GM19328 (cell line): ENCODE results near the gene PMIS2.

Experiments
- ATAC-seq: cut with Tn5 transposase; IDR thresholded peaks from one replicate; pipeline ENCODE4 v1.9.1; 2021; ENCODE audit warnings: mild to moderate bottlenecking, moderate library complexity; ENCODE audit not compliant: unreplicated experiment

PMIS2 gene

GRCh38 chr19:35585848-35586247 lies at the start of gene PMIS2:
Gene PMIS2, plus strand, starts transcription at chr19:35586173. Its CDS starts 87 bp downstream, at chr19:35586260.
- no peak for ATAC-seq

GRCh38 chr19:35539314-35539713 lies 46.7 kb upstream of the PMIS2 start:
- ATAC-seq = no peak

DNA sequence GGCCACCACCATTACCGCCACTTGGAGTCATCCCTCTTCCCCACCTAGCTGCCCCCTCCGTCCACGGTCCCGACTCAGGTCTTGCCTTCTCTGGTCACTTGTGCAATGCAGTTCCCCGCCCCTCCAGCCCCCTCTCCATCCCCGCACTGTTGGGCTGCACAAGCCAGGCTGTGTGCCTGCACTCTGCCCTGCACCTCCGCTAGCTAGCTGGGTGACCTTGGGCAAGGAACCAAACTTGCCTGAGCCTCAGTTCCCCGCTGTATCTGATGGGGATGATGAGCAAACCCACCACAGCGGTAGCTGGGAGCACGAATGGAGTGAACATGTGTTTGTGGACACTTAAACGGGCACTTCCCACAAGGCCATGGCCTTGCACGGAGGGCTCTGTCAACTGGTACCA lies 46.1 kb upstream of the PMIS2 start:
- ATAC-seq = no peak

DNA sequence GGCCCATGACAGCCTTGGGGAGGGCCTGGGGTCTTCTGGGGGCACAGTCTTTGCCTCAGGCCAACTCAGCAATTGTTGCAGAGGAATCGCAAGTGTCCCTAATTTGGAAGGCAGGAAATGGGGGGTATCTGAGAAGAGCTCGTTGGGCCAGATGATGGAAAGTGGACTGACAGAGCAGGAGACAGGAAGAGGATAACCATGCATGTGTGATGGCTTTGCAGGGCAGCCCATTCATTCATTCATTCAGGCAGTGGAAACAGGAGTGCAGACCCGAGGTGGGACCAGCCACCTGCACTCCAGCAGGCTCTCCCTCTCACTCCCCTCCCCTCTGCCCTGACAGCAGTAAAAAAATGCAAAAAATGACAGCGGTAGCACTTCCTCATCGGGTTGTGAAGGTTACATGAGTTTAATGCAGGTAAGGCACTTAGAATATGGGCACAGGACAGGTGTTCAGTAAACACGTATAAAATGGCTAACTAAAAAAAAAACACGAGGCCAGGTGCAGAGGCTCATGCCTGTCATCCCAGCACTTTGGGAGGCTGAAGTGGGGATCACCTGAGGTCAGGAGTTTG lies 45.5 kb upstream of the PMIS2 start:
- ATAC-seq = no peak

- ATAC-seq = no peak
Observed at GRCh38 chr19:35542209-35542608, 43.8 kb upstream of the PMIS2 start.

GRCh38 chr19:35543280-35544109 lies 42.5 kb upstream of the PMIS2 start:
- ATAC-seq = no peak

GRCh38 chr19:35544110-35544802 lies 41.7 kb upstream of the PMIS2 start:
- ATAC-seq = no peak

DNA sequence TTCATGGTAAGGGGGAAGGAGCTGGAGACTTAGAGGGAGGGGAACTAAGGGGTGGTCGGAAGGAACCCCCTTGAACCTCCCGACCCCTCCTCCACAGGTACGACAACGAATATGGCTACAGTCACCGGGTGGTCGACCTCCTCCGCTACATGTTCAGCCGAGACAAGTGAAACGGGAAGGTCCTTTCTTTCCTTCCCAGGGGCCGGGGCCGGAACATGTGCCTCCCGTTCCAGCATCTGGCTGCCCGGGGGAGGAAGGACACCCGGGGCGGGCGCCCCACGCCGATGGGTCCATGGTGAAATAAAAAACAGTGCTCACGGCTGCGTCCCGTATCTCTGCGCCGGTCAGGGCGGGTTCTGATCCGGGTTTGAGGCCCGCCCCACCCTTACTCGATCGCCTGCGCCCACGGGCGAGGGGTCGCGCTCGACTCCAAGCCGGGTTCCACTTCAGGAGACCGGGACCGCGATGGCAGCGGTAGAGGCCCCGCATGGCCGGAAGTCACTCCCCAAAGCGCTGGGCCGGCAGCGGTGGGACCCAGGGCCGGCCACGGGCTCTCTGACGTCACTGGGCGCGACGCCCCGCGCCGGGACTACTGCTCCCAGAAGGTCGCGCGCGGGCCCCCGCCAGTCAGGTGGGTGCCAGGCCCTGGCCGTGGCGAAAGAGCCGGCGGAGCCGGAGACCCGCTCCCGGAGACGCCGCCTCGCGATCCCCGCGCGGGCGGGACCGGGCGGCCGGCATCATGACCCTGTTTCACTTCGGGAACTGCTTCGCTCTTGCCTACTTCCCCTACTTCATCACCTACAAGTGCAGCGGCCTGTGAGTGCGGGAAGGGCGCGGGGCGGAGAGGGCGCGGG lies 40.7 kb upstream of the PMIS2 start, which contains the start of gene TMEM147:
Gene TMEM147, plus strand, starts transcription at position 626 of the 854 bp plus-strand sequence. Its CDS starts 114 bp downstream, at position 740.
- ATAC-seq = peak; percentile 78

DNA sequence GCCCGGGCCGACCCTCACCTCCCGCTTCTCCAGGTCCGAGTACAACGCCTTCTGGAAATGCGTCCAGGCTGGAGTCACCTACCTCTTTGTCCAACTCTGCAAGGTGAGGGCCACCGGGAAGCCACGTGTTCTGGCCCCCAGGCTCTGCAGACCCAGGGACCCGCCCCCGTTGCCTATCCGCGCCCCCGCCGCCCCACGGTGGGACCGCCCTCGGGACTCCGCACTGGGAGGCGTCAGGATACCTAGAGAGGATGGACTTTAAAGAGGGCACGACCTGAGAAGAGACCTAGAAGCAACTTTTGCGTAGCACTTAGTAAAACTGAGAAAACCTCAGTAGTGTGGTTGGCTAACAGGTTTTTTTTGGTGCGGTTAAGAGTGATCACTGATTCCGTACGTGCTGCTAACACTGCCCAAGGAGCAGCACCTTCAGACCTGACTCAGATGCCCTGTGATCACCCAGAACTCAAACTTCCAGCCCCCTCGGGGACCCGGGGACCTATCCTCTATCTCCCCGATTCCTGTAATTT lies 40.1 kb upstream of the PMIS2 start:
- peak; percentile 26 for ATAC-seq

- ATAC-seq = no peak
Observed at GRCh38 chr19:35546532-35546931, 39.4 kb upstream of the PMIS2 start.

DNA sequence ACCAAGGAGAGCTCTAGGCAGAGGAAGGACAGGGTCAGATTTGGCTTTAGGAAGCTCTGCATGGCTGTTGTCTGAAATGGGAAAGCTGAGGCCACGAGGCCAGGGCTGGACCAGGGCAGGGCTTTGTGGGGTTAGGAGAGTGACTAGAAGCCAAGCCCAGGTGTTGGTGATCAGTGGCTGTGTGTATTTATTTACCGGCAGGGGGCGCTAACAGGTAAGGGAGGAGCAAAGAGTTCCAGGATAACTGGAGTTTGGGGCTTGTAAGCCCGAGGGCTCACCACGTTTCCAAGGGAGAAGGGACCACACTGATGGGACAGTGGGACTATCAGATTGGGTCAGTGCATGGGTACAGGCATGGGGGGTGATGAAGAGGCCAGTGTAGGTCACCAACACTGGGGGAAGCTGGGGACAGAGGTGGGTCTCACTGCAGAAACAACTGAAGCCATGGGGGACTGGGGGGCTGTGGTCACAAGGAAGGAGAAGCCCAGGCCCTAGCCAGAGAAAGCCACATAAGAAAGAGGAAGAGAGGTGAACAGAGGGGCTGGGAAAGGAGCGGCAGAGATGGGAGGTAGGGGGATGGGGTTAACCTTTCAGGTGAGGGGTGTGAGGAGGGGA lies 36.7 kb upstream of the PMIS2 start:
- no peak for ATAC-seq

- ATAC-seq = no peak
Observed at GRCh38 chr19:35549879-35550523, 36.0 kb upstream of the PMIS2 start.

DNA sequence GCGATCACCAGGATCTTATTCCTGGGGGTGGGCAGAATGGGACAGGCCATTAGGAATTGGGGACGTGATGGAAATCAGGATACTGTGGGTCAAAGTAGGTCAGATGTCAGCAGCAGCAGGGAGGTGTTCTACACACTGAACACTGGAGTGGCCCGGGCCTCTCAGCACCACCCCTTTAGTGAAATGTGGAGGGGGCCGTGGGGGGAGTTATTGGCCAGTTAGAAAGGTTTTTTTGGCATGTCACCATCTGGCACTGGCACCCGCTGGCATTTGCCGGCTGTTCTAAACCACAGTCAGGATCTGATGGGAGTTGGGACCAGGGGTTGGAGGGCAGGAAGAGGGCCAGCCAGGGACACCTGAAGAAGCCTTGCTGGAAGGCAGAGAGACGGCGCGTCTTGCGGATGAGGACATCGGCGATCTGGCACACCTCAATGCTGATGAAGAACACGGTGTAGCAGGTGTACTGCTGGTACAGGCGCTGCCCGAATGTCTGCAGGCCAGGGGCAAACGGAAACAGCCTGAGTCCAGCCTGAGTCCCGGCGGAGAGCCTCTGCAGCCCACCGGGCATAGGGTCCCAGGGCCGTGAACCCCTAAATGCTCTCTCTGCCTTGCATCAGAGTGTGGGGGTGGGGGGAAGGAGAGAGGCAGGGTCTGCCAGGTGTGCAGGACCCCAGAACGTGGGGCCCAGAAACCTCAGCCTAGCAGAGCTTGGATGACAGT lies 34.7 kb upstream of the PMIS2 start:
- ATAC-seq = no peak

DNA sequence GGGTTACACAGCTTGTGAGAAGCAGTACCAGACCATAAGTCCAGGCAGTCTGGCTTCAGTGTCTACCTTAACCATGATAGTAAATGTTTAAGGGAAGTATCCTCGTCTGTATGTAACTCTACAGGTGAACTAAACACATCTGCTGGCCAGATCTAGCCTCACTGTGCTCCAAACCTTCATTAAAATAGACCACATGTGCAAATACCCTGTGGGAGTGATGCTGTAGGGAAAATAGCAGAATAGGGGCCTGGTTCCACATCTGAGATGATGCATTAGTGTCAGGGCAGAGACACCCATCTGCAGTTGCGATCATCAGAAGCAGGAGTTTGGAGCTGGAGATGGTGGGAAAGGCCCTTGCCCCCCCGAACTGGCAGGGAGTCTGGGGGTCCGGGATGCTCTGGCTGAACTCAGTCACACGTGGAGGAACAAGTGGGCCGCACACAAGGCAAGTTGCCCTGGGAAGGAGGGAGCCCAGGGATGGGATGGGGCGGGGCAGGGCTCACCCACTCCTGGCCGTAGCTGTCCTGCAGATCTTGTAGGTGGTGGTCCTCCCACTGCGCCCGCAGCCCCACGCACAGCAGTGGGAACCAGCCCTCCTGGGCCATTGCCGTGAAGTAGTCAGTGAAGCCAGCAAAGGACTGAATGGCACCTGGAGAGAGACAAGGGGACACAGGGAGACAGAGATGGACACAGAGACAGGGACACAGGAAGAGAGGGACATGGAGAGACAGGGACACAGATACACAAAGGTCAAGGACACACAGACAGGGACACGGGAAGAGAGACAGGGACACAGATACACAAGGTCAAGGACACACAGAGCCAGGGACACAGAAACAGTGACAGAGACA lies 33.2 kb upstream of the PMIS2 start:
- no peak for ATAC-seq

DNA sequence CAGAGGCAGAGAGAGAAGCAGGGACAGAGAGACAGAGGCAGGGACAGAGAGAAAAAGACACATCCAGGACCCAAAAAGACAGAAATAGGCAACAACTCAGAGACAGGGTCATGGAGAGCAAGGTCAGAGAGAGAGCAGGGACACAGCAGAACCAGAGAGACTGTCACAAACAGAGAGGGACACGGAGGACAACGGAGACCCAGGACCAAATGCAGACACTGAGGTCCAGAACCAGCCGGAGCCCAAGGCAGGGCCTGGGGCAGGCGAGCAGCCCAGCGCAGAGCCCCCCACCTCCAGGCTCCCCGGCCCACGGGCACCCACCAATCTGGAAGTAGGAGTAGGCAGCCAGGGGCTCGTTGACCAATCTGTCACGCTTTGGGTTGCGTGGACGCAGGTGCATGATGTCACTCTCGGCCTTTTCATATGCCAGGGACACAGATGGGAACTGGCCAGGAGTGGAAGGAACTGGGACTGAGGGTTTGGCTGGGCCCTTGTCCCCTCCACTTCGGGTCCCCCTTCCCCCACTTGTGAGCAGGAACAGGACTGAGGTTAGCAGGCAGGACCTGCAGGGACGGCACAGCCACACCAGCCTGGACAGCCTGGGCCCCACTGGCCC lies 32.5 kb upstream of the PMIS2 start:
- ATAC-seq = no peak

DNA sequence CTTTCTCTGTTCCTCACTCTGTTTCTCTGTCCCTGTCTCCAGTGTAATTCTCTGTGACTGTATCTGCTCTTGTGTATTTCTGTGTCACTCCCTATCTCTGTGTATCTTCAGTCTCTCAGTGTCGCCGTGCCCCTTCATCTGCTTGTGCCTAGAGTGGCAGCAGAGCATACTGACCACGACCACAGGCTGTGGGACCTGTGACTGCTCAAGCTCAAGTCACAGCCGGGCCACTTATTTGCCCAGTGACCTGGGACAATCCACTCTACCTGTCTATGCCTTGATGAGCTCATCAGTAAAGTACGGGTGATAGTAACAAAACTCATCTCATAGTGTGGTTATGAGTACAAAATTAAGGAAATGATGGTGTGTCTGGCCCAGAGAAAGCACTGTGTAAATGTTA lies 31.9 kb upstream of the PMIS2 start:
- ATAC-seq = no peak

DNA sequence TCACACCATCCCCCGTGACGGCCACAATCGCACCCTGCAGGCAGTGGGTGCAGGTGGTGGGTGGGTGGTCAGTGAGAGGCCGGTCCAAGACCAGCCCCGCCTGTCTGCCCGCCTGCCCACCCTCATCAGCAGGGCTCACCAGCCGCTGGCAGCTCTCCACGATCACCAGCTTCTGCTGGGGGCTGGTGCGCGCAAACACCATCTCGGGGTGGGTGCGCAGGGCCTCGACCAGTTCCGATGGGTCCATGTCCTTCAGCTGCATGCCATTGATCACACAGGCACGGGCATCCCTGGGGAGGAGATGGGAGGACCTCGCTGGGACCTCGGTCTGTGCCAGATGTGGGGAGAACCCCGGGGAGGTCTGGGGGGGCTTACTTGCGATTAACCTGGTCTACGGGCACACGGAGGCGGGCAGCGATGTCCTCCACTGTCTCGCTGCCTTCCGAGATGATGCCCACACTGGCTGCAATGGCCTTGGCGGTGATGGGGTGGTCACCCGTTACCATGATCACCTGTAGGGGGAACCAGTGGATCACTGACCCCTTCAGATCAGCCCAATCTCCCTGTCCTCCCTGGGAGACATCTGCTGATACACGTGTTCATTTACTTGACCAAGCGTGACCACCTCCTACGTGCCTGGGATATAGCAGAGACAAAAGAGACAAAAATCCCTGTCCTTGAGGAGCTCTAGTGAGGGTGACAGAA lies 30.5 kb upstream of the PMIS2 start:
- no peak for ATAC-seq
